HepG2 (cell line): ENCODE measurements around the gene PRKCE. TPM values are rescaled to one million over a fixed set of nuclear protein-coding genes. Genes with fewer than 3 reads are reported as not detected.
A peak's percentile ranks its signal among the peaks of the same experiment; 100 is the strongest.

Experiments
- ATAC-seq: fragments of 200-7000 bp; cut with Tn5 transposase; 3 replicates; pipeline ENCODE4 v1.9.1; 2020; ENCODE audit warnings: mild to moderate bottlenecking, moderate library complexity
- BruUV-seq: library from RNA; stranded (reverse); fragments of 400-500 nt; replicated peaks from 2 replicates; lab custom pipeline; 2021; lab: Mats Ljungman, UMichigan
- CTCF ChIA-PET: fragments of 300-600 bp; formaldehyde crosslinking; extraction: SDS; loops from one replicate; lab custom pipeline; 2021; ENCODE audit warnings: low total read pairs, inconsistent platforms, low intra/inter-chr PET ratio; lab: Yijun Ruan, JAX
- POLR2A ChIA-PET: fragments of 350-600 bp; sonication (Branson Sonifier 250); formaldehyde crosslinking; loops from one replicate; lab custom pipeline; 2020; ENCODE audit warnings: antibody characterized with exemption, inconsistent platforms; lab: Yijun Ruan, JAX
- DNase-seq: peaks from one replicate; pipeline ENCODE4 v3.0.0-alpha.2; 2015; ENCODE audit warnings: low spot score
- FAIRE-seq: peaks from 3 replicates; lab custom pipeline; 2011; peaks lifted over from hg19 to GRCh38; lab: Jason Lieb, UNC
- H2AFZ ChIP-seq: one replicate; pipeline ENCODE4 v1.6.1; 2011; ENCODE audit warnings: low read length, inconsistent platforms
- H3K27ac ChIP-seq: fragments of 300-600 bp; 3 replicates; pipeline ENCODE4 v1.8.0; 2011; ENCODE audit warnings: mixed run types, mild to moderate bottlenecking, mixed read lengths, low read length, inconsistent platforms; ENCODE audit not compliant: insufficient read depth; ENCODE audit errors: extremely low read length
- H3K27me3 ChIP-seq, 2 experiments: fragments of 200-600 bp in 1 of 2; 2 replicates in 1 of 2; 3 replicates in 1 of 2; pipeline versions ENCODE4 v1.6.0 to v1.8.0; 2011; ENCODE audit warnings: low read length in 2 of 2, mild to moderate bottlenecking in 2 of 2, moderate library complexity in 2 of 2, inconsistent platforms in 1 of 2; ENCODE audit not compliant: insufficient read depth in 2 of 2, control insufficient read depth in 1 of 2
- H3K36me3 ChIP-seq, 2 experiments: fragments of 200-600 bp in 1 of 2; replicated peaks in 1 of 2; 2 replicates in 1 of 2; 3 replicates in 1 of 2; pipeline versions ENCODE4 v1.5.1 to v1.8.0; 2011; ENCODE audit warnings: low read length in 2 of 2, inconsistent platforms in 1 of 2; ENCODE audit not compliant: insufficient read depth in 2 of 2, control insufficient read depth in 1 of 2
- H3K4me1 ChIP-seq: 2 replicates; pipeline ENCODE4 v1.5.1; 2012; ENCODE audit warnings: low read length, inconsistent platforms; ENCODE audit not compliant: insufficient read depth
- H3K4me2 ChIP-seq: 2 replicates; pipeline ENCODE4 v1.6.0; 2011; ENCODE audit warnings: low read depth, low read length, inconsistent platforms
- H3K4me3 ChIP-seq, 3 experiments: fragments of 200-600 bp in 1 of 3; sonication (generic), shearing (Covaris generic) in 1 of 3; replicated peaks in 1 of 3; 2 replicates each; pipeline ENCODE4 v1.5.1; 2011 to 2016; ENCODE audit warnings: low read length in 3 of 3, inconsistent platforms in 2 of 3, low read depth in 2 of 3, mild to moderate bottlenecking in 2 of 3, control low read depth in 1 of 3, mixed read lengths in 1 of 3; ENCODE audit not compliant: insufficient read depth in 1 of 3
- H3K79me2 ChIP-seq: one replicate; pipeline ENCODE4 v1.6.1; 2011; ENCODE audit warnings: low read length, inconsistent platforms; ENCODE audit not compliant: insufficient read depth
- H3K9ac ChIP-seq: 2 replicates; pipeline ENCODE4 v1.6.0; 2011; ENCODE audit warnings: mild to moderate bottlenecking, low read depth, low read length, inconsistent platforms; ENCODE audit not compliant: insufficient read depth
- H3K9me3 ChIP-seq: 2 replicates; pipeline ENCODE4 v1.5.1; 2012; ENCODE audit warnings: mild to moderate bottlenecking, low read length
- H4K20me1 ChIP-seq: 2 replicates; pipeline ENCODE4 v1.6.0; 2011; ENCODE audit warnings: inconsistent platforms, mild to moderate bottlenecking, low read length, moderate library complexity; ENCODE audit not compliant: insufficient read depth
- BCL6 ChIP-seq: IDR thresholded peaks from 2 replicates; pipeline ENCODE4 v1.6.1; 2016; ENCODE audit warnings: missing genetic modification reagents, missing compliant biosample characterization
- GABPA ChIP-seq, 2 experiments: IDR thresholded peaks; 2 replicates each; pipeline ENCODE4 v1.6.1; 2011 to 2016; ENCODE audit warnings: low read depth in 2 of 2, low read length in 1 of 2, missing biosample characterization in 1 of 2, missing genetic modification characterization in 1 of 2
- HNRNPK ChIP-seq: fragments of 200-400 bp; formaldehyde crosslinking; IDR thresholded peaks from 2 replicates; pipeline ENCODE4 v1.6.1; 2018; ENCODE audit warnings: low read length, low read depth, moderate library complexity, mild to moderate bottlenecking; ENCODE audit not compliant: poor library complexity, severe bottlenecking
- HOXA3 ChIP-seq: sonication (generic); formaldehyde crosslinking; IDR thresholded peaks from 2 replicates; pipeline ENCODE4 v1.5.0; 2020; ENCODE audit warnings: missing genetic modification reagents
- JUNB ChIP-seq: sonication (generic); formaldehyde crosslinking; IDR thresholded peaks from 2 replicates; pipeline ENCODE4 v1.8.0; 2022; ENCODE audit warnings: missing genetic modification reagents, mild to moderate bottlenecking, borderline replicate concordance
- MEIS2 ChIP-seq: sonication (generic); formaldehyde crosslinking; IDR thresholded peaks from 2 replicates; pipeline ENCODE4 v1.9.0; 2021; ENCODE audit warnings: mild to moderate bottlenecking, missing genetic modification reagents
- MXD3 ChIP-seq: IDR thresholded peaks from 2 replicates; pipeline ENCODE4 v1.6.1; 2016; ENCODE audit warnings: mild to moderate bottlenecking, missing biosample characterization, missing genetic modification reagents
- NFKBIZ ChIP-seq: IDR thresholded peaks from 2 replicates; pipeline ENCODE4 v1.6.1; 2018; ENCODE audit warnings: missing genetic modification reagents, missing compliant biosample characterization
- TFAP4 ChIP-seq: sonication (generic); IDR thresholded peaks from 2 replicates; pipeline ENCODE4 v1.6.1; 2016; ENCODE audit warnings: low read depth, borderline replicate concordance
- ZC3H4 ChIP-seq: sonication (generic); formaldehyde crosslinking; IDR thresholded peaks from 2 replicates; pipeline ENCODE4 v1.4.0; 2020; ENCODE audit warnings: missing genetic modification reagents, borderline replicate concordance
- ZFY ChIP-seq: sonication (generic); formaldehyde crosslinking; IDR thresholded peaks from 2 replicates; pipeline ENCODE4 v1.4.0; 2020; ENCODE audit warnings: missing genetic modification reagents
- ZNF275 ChIP-seq: sonication (generic); formaldehyde crosslinking; IDR thresholded peaks from 2 replicates; pipeline ENCODE4 v1.8.0; 2022; ENCODE audit warnings: missing genetic modification reagents, mild to moderate bottlenecking, inconsistent platforms, borderline replicate concordance
- ZNF382 ChIP-seq: sonication (generic); formaldehyde crosslinking; IDR thresholded peaks from 2 replicates; pipeline ENCODE4 v1.5.0; 2020; ENCODE audit warnings: missing genetic modification reagents, mild to moderate bottlenecking, borderline replicate concordance
- whole genome bisulfite sequencing: methylation state at CpG from one replicate; pipeline ENCODE4 v1.1.6; 2017; ENCODE audit warnings: low lambda C conversion rate; 5-methylcytosine and 5-hydroxymethylcytosine counted together
- in situ Hi-C: cut with HindIII; loops from 2 replicates; pipeline ENCODE4 v1.10.0; 2017; ENCODE audit warnings: low pct_unique_long_range_greater_than_20kb; ENCODE audit not compliant: extremely low pct_ligation_motif_present
- intact Hi-C: fragments of 100-400 bp; cut with micrococcal nuclease; formaldehyde crosslinking; loops from one replicate; pipeline ENCODE4 v1.10.0; 2022; ENCODE audit not compliant: unreplicated experiment
- polyA plus RNA-seq, 8 experiments: library from polyadenylated mRNA; depleted of rRNA in 3 of 8; stranded (reverse) in 7 of 8; unstranded in 1 of 8; fragments of >200 nt; fragmentation: Illumina TruSeq in 4 of 8; extraction: Trizol in 4 of 8; gene quantifications; 2 replicates each; pipeline versions ENCODE4 v1.2.1 to v1.2.3, GENCODE V29; 2011 to 2016; ENCODE audit warnings: low read depth in 4 of 8, missing spikeins in 1 of 8, mixed read lengths in 1 of 8; ENCODE audit not compliant: insufficient read depth in 1 of 8
- total RNA-seq, 5 experiments: library from RNA; depleted of rRNA; stranded (reverse); fragments of >200 nt; fragmentation: Illumina TruSeq; extraction: Trizol; gene quantifications; 2 replicates each; pipeline ENCODE4 v1.2.3, GENCODE V29; 2016; ENCODE audit warnings: low read depth in 1 of 5

The PRKCE gene
- total and polyA plus RNA-seq, 2 of the 13 experiments (the other 11 are each of a cell fraction or from before 2014, with no cell fraction given): 1.0 to 3.9 TPM

GRCh38 chr2:46009315-46009714 lies 357.8 kb downstream of the PRKCE start (continued):
- TF ChIP-seq HOXA3 (no peak), JUNB (no peak)

- ATAC-seq: no peak
- Histone ChIP-seq H3K9me3 (no peaks in the 10 kb centered on the region), H3K27ac (no peak overlapping the region), H3K9ac (no peak overlapping the region), H4K20me1 (no peaks in the 10 kb centered on the region), H3K36me3 (no peaks in the 10 kb centered on the region), H3K4me1 (peaks cover 8% of the 10 kb centered on the region; the same call in 1 of the 2 replicates), H3K4me2 (no peak overlapping the region), H3K27me3 (no peaks in the 10 kb centered on the region), H3K4me3 (no peak overlapping the region), H3K79me2 (no peaks in the 10 kb centered on the region), H2AFZ (no peak overlapping the region)
- ChIA-PET POLR2A (no interaction called here), CTCF (interaction anchor here (1.6 to 2.5 kb wide), 2 partner anchors 16 to 451 kb away, joined by 6 to 17 read pairs; no protein-coding TSS in a partner anchor)
- no peak for TF ChIP-seq NFKBIZ (CRISPR knock-in tag)
- TF ChIP-seq ZNF382 (CRISPR knock-in tag): no peak
- 84% methylated on average over 2 of the region's 2 CpGs for WGBS
- no TSS peak for BruUV-seq
- in situ Hi-C loops: loop anchor here (10.0 kb wide), 1 partner anchor 355 kb away; no protein-coding TSS in a partner anchor
- no peak for DNase-seq
- intact Hi-C loops: loop anchor here (2.0 to 5.0 kb wide), 2 partner anchors 288 to 355 kb away; partner anchors contain the start of gene EPAS1
- FAIRE-seq: no peak
Observed at GRCh38 chr2:46009772-46010171, 358.3 kb downstream of the PRKCE start.

GRCh38 chr2:46010223-46010924 lies 358.9 kb downstream of the PRKCE start:
- no peak overlapping the region for H3K4me3 ChIP-seq
- 84% methylated on average over 5 of the region's 5 CpGs for WGBS
- no peak for FAIRE-seq
- in situ Hi-C loops (loop anchor here (10.0 kb wide), 1 partner anchor 354 kb away; no protein-coding TSS in a partner anchor), intact Hi-C loops (loop anchor here (2.0 to 5.0 kb wide), 2 partner anchors 287 to 354 kb away; partner anchors contain the start of gene EPAS1)
- H3K36me3 ChIP-seq: no peaks in the 10 kb centered on the region
- H3K27me3 ChIP-seq: no peaks in the 10 kb centered on the region
- ATAC-seq: peak; percentile 43; the same call in 2 of the 3 replicates
- H3K4me1 ChIP-seq: peaks cover 8% of the 10 kb centered on the region; the same call in 1 of the 2 replicates
- DNase-seq: no peak
- H3K9ac ChIP-seq: no peak overlapping the region
- H2AFZ ChIP-seq: no peak overlapping the region
- CTCF ChIA-PET: interaction anchor here (0.6 to 2.5 kb wide), 4 partner anchors 17 to 451 kb away, joined by 3 to 17 read pairs (median 7); no protein-coding TSS in a partner anchor
- POLR2A ChIA-PET: no interaction called here
- H4K20me1 ChIP-seq: no peaks in the 10 kb centered on the region
- H3K9me3 ChIP-seq: no peaks in the 10 kb centered on the region
- no peak overlapping the region for H3K4me2 ChIP-seq
- no TSS peak for BruUV-seq
- H3K27ac ChIP-seq: no peak overlapping the region
- no peaks in the 10 kb centered on the region for H3K79me2 ChIP-seq
- TF ChIP-seq MXD3 (CRISPR knock-in tag): no peak
- no peak for TF ChIP-seq GABPA (IDR thresholded peaks at IDR 0.05; ENCODE audit: low read depth, low read length)
- TF ChIP-seq GABPA (CRISPR knock-in tag; IDR thresholded peaks at IDR 0.05; ENCODE audit: low read depth): no peak
- no peak for TF ChIP-seq ZC3H4 (CRISPR knock-in tag)
- TF ChIP-seq TFAP4: no peak
- TF ChIP-seq BCL6 (CRISPR knock-in tag): no peak
- TF ChIP-seq ZFY (CRISPR knock-in tag): no peak
- TF ChIP-seq MEIS2 (CRISPR knock-in tag): no peak
- no peak for TF ChIP-seq HNRNPK
- TF ChIP-seq ZNF275 (CRISPR knock-in tag): no peak
